SK-N-SH treated with all-trans-retinoic acid at 6 μM for 48 hours (cell line): ENCODE measurements around the gene ARID5A.

ENCODE experiments used
- ESRRG ChIP-seq: fragments of 250-450 bp; sonication (Bioruptor Pico); IDR thresholded peaks from 2 replicates; pipeline ENCODE4 v1.6.1; 2021; ENCODE audit warnings: mild to moderate bottlenecking
- SNAI2 ChIP-seq: fragments of 250-450 bp; sonication (Bioruptor Pico); IDR thresholded peaks from 2 replicates; pipeline ENCODE4 v1.5.0; 2020; ENCODE audit warnings: mild to moderate bottlenecking, moderate library complexity
- TCF4 ChIP-seq: fragments of 250-450 bp; sonication (Bioruptor Pico); IDR thresholded peaks from 2 replicates; pipeline ENCODE4 v1.8.0; 2021; ENCODE audit warnings: mild to moderate bottlenecking, moderate library complexity, borderline replicate concordance
- ZC3H10 ChIP-seq: fragments of 250-450 bp; sonication (Bioruptor Pico); IDR thresholded peaks from 2 replicates; pipeline ENCODE4 v1.5.1; 2021; ENCODE audit warnings: mild to moderate bottlenecking, moderate library complexity

GRCh38 chr2:96523659-96524481 lies 12.7 kb upstream of the ARID5A start:
- TF ChIP-seq SNAI2 (CRISPR knock-in tag) (no peak), ESRRG (CRISPR knock-in tag) (no peak), ZC3H10 (CRISPR knock-in tag) (no peak), TCF4 (CRISPR knock-in tag) (no peak)
